HG02840 (cell line): ENCODE data around the gene SSTR3.
"Not testable (repeated sequence)": the region's sequence is repeated elsewhere in the genome, so short reads cannot be mapped to it uniquely, and the experiment has no call there.

Source experiments
- ATAC-seq: cut with Tn5 transposase; IDR thresholded peaks from one replicate; pipeline ENCODE4 v1.9.1; 2021; ENCODE audit warnings: mild to moderate bottlenecking, moderate library complexity, moderate number of reproducible peaks; ENCODE audit not compliant: unreplicated experiment, low FRiP score

The SSTR3 gene

GRCh38 chr22:37212174-37212906, at the start of gene SSTR3:
SSTR3 (minus strand) TSS chr22:37212477; CDS start chr22:37207803, 4,674 bp downstream.
- ATAC-seq: no peak

GRCh38 chr22:37260901-37261336, 48.6 kb upstream of the SSTR3 start:
- no peak for ATAC-seq

DNA sequence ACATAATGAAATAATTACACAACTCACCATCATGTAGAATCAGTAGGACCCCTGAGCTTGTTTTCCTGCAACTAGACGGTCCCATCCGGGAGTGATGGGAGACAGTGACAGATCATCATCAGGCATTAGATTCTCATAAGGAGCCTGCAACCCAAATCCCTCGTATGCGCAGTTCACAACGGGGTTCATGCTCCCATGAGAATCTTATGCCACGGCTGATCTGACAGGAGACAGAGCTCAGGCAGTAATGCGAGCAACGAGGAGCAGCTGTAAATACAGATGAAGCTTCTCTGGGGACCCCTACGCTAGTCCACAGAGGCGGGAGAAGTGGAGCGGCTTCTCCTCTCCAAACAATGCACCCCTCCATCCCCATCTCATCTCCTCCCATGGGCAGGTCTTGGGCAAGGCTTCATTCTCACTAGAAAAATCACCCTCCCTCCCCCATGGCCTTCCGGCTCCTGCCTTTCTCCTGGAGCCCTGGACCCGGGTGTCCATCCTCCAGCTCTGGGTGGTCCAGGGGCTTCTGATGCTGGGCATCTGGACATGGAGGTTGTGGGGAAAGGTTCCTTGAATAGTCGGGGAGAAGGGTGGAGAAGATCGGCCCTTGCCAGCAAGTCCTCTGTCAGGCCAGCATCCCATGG, 48.0 kb upstream of the SSTR3 start:
- no peak for ATAC-seq

DNA sequence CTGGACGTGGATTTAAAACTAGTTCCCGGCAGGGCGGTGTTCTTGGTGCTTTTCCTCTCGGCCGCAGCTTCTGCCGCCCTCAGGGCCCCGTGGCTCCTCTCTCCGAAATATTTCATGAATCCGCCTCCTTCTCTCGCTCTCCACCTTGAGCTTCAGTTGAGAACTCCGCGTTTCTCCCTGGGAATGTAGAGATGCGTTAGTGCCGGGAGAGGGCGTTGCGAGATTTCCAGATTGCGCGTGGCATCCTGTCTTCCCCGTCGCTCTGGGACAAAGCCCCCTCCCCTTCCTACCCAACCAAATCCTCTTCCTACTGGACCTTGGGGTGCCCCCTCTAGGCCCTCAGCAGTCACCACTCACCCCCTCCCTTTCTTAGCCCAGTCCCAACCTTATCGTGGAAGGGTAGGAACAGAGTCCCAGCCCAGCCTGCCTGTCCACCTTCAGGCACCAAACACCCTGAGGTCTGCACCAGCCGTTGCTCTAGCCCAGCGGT, 47.3 kb upstream of the SSTR3 start:
- ATAC-seq: no peak

DNA sequence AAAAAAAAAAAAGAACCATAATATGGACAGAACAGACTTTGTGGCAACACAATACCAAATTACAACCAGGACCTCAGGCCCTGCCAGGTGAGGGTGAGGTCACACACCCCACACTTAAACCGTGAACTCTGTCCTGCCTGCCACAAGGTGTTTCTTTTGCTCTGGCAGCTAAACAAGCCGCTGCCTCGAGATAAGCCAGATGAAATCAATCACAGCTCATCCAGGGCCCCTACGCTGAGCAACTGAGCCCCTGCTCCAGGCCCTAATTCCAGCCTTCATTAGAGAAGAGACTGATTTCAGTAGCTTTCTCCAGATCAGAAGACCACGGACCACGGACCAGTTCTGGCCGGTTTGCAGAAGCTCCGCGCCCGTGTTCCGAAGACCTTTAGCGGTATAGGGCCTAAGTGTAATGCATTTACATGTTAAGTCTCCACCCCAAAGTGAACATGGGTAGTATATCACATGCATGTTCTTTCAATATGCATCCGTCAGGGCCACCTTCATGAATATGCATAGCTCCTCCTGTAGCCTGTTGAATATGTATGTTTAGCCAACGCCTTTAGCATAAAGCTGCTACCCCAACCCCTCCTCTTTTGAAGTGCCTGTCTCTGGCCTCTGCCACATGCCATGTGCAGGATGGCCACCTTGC, 46.6 kb upstream of the SSTR3 start:
- ATAC-seq: no peak

DNA sequence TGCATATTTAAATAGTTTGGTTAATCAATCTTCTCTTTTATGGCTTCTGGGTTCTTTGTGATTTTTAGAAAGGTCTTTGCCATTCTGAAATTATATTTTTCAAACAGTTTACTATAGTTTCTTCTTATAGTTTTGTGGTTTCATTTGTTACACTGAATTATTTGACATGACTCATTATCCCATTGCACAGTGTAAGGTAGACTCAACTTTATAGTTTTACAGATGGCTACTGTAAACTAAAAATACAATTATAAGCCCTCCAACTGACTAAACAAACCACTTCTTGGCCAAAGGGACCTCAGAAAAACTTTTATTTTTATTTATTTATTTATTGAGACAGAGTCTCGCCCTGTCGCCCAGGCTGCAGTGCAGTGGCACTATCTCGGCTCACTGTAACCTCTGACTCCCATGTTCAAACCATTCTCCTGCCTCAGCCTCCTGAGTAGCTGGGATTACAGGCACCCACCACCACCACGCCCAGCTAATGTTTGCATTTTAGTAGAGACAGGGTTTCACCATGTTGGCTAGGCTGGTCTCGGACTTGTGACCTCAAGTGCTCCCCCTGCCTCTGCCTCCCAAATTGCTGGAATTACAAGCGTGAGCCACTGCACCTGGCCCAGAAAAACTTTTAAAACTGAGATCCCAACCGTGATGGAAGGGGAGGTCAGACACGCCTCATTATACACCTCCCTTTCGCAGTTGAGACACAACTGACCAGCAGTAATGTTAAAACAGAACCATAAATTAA, 45.9 kb upstream of the SSTR3 start:
- no peak for ATAC-seq

DNA sequence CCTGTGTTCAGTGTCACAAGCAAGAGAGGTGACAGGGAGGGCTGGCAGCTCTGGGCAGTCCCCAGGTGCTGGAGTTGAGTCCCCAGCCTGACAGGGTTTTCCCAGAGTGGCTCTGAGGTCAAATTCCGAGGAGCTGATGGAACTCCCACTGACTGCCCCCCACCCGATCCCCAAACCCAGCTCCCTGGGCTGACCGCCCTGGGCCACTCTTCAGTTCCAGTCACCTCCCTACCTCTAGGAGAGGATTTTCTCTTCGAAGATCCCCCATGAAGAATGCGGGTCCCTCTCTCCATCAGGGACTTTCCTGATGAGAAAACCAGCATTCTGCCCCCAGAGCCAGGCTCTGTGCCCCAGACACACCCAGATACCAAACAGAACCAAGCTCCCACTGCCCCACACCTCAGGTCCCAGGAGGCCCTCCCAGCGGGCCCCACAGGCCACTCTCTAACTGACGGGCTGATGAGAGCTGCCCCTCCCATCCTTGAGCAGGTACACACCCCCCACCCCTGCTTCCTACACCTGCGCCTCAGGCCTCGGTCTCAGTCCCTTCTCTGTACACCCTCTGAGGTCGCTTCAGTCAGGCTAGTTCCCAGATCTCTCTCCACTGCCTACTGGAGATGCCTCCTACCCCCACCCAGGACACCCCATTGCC, 43.9 kb upstream of the SSTR3 start:
- no peak for ATAC-seq

- ATAC-seq: no peak
These were observed 43.3 kb upstream of the SSTR3 start for GRCh38 chr22:37255558-37256006.

GRCh38 chr22:37254867-37255233, 42.6 kb upstream of the SSTR3 start:
- ATAC-seq: no peak

DNA sequence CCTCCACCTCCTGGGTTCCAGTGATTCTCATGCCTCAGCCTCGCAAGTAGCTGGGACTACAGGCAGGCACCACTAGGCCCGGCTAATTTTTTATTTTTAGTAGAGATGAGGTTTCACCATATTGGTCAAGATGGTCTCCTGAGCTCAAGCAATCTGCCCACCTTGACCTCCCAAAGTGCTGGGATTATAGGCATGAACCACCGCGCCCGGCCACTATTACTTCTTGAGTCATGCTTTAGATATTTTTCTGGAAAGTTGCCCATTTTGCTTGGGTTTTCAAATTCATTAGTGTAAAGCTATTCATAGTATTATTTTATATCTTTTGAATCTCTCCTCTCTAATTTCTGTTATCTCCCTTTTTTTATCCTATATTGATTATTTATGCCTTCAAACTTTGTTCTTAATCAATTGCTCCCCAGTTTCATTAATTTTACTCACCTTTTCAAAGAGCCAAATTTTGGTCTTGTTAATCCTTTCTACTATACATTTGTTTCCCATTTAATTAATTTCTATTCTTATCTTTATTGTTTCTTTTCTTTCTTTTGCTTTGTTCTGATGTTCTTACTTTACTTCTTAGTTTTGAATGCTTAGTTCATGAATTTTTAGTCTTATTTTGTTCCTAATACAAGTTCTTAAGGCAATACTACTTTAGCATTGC, 42.1 kb upstream of the SSTR3 start:
- ATAC-seq: no peak

GRCh38 chr22:37253126-37253660, 40.9 kb upstream of the SSTR3 start:
- ATAC-seq: no peak

- not testable (repeated sequence) for ATAC-seq
These were observed 39.6 kb upstream of the SSTR3 start for GRCh38 chr22:37251836-37252235.

GRCh38 chr22:37249986-37250385, 37.7 kb upstream of the SSTR3 start:
- no peak for ATAC-seq

- no peak for ATAC-seq
These were observed 36.0 kb upstream of the SSTR3 start for GRCh38 chr22:37248251-37248650.

- ATAC-seq: no peak
These were observed 33.5 kb upstream of the SSTR3 start for GRCh38 chr22:37245740-37246139.

DNA sequence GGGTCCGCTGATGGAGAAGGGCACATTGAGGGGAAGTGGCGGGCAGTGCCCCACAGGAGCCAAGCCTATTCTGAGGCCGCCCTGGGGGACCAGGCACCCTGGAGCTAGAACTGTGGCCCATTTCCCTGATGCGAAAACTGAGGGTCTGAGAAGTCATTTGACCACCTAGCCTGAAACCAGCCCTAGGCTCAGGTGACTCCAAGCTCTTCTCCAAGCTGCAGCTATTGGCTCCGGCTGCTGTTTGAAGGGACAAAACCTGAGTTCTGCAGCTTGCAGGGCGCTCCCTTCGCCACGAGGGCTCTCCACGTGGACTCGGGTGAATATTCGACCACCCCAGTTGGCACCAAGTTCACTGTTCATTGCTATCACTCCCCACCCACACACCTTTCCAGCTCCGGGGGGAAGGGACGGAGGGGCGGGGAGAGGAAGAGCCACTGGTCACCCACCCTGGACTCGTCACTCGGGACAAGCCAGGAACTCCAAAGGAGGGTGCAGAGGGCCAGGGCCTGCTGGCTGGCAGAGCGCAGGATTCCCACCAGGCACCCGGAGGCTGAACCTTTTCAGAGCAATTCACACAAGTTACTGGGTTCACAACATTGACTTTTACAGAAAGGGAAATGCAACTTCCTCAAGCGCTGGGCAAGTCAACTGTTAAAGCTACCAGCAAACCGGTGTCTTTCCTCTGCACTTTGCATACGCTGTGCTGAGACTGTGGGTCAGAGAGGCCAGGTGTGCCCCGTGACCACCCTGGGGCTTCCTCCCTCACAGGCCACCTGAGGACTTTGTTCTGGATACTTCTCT, 32.8 kb upstream of the SSTR3 start:
- no peak for ATAC-seq

GRCh38 chr22:37244114-37244921, 32.0 kb upstream of the SSTR3 start, which contains the start of gene RAC2:
RAC2 (minus strand) TSS chr22:37244269; CDS start chr22:37244148, 121 bp downstream.
- peak; percentile 50 for ATAC-seq
